Stimulated activated naive CD8-positive, alpha-beta T cell treated with anti-CD3 and anti-CD28 coated beads, Interleukin-15, Interleukin-2, amounts not matched to agents 100 U/mL and 50 U/mL, for 24 hours (primary cell): ENCODE data around the gene HLA-DRB5.
A peak's percentile ranks its signal among the peaks of the same experiment; 100 is the strongest.
"Not testable (repeated sequence)": the region's sequence is repeated elsewhere in the genome, so short reads cannot be mapped to it uniquely, and the experiment has no call there.

ENCODE experiments used
- ATAC-seq: fragments of 150-1000 bp; cut with Tn5 transposase; one replicate; pipeline ENCODE4 v1.10.0; 2021
- DNase-seq: peaks from one replicate; pipeline ENCODE4 v3.0.0; 2021

The HLA-DRB5 gene

GRCh38 chr6:32517654-32518445 lies 12.2 kb downstream of the HLA-DRB5 start:
- DNase-seq (no peak), ATAC-seq (no peak)

GRCh38 chr6:32501016-32501415 lies 29.1 kb downstream of the HLA-DRB5 start:
- DNase-seq (no peak), ATAC-seq (peak; percentile 78)

- ATAC-seq (no peak), DNase-seq (no peak)
Observed at GRCh38 chr6:32492351-32492750, 37.7 kb downstream of the HLA-DRB5 start.

- ATAC-seq (no peak), DNase-seq (no peak)
Observed at GRCh38 chr6:32491700-32492099, 38.4 kb downstream of the HLA-DRB5 start.

GRCh38 chr6:32488083-32488482 lies 42.0 kb downstream of the HLA-DRB5 start:
- ATAC-seq (no peak), DNase-seq (no peak)

- no peak for DNase-seq
- ATAC-seq: no peak
Observed at GRCh38 chr6:32484614-32484998, 45.5 kb downstream of the HLA-DRB5 start.

GRCh38 chr6:32483968-32484613 lies 46.0 kb downstream of the HLA-DRB5 start:
- ATAC-seq: no peak
- DNase-seq: no peak

GRCh38 chr6:32475392-32476206 lies 54.5 kb downstream of the HLA-DRB5 start:
- DNase-seq (no peak), ATAC-seq (no peak)

GRCh38 chr6:32473376-32474348 lies 56.4 kb downstream of the HLA-DRB5 start:
- ATAC-seq: peak; percentile 87
- not testable (repeated sequence) for DNase-seq

- ATAC-seq (no peak), DNase-seq (no peak)
Observed at GRCh38 chr6:32472781-32473375, 57.2 kb downstream of the HLA-DRB5 start.

- DNase-seq, ATAC-seq: not testable (repeated sequence)
Observed at GRCh38 chr6:32467743-32468503, 62.2 kb downstream of the HLA-DRB5 start.
